Measurements from ENCODE around the gene RBM26. TPM values are rescaled to one million over a fixed set of nuclear protein-coding genes. Genes with fewer than 3 reads are reported as not detected.

RBM26 gene
- total and polyA plus RNA-seq, 2 of the 4 experiments (the other 2 are of a cell fraction), result 17.6 to 18.1 TPM

DNA sequence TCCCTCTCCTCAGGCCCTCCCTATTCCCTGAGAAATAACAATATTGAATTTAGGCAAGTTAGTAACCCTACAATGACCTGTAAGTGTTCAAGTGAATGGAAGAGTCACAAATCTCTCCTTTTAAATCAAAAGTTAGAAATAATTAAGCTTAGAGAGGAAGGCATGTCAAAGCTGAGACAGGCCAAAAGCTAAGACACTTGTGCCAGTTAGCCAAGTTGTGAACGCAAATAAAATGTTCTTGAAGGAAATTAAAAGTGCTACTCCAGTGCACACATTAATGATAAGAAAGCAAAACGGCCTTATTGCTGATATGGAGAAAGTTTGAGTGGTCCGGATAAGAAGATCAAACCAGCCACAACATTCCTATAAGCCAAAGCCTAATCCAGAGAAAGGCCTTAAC lies 120.9 kb downstream of the RBM26 start (continued):
- TF ChIP-seq RAD21 (IDR thresholded peaks at IDR 0.05; ENCODE audit: low read length) (no peak), MAFK (IDR thresholded peaks at IDR 0.05; ENCODE audit: low read depth, low read length) (no peak), BHLHE40 (IDR thresholded peaks at IDR 0.05; ENCODE audit: low read depth, low read length) (no peak)

DNA sequence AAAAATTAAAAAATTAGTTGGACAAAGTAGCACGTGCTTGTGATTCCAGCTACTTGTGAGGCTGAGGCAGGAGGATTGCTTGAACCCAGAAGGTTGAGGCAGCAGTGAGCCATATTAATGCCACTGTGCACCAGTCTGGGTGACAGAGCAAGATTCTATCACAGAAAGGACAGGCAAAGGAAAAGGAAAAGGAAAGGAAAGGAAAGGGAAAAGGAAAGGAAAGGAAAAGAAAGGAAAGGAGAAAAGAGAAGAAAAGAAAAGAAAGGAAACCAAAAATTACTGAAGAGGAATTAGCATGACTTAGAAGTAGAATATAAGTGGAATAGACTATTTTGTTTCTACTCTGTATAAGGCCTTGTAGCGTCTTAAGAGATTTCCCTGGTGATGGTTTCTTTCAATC lies 122.3 kb downstream of the RBM26 start:
- no peak overlapping the region for H3K9ac ChIP-seq (ENCODE audit: low read depth, low read length)
- WGBS, 2 experiments (ENCODE audit: extremely low coverage in 2 of 2, insufficient read length in 1 of 2), result 57% methylated on average over 1 of the region's 2 CpGs; no CpG with 5 or more reads in 1 of the 2 experiments
- H3K14ac ChIP-seq (replicated peaks; ENCODE audit: low read depth, low read length), result no peak overlapping the region
- H3K4me1 ChIP-seq (ENCODE audit: control insufficient read depth, insufficient read depth, low read length), result no peaks in the 10 kb centered on the region
- BruUV-seq (replicated peaks), result no TSS peak
- H3K79me1 ChIP-seq (ENCODE audit: low read depth in 1 of 2, low read length in 2 of 2), result no peaks in the 10 kb centered on the region
- no peak overlapping the region for H3K27ac ChIP-seq (ENCODE audit: insufficient read depth, low read length)
- no peaks in the 10 kb centered on the region for H3K9me1 ChIP-seq (ENCODE audit: insufficient read depth, low read length)
- no peak for TF ChIP-seq MXI1 (IDR thresholded peaks at IDR 0.05; ENCODE audit: borderline replicate concordance, low read depth, low read length)
- TF ChIP-seq SMC3 (IDR thresholded peaks at IDR 0.05; ENCODE audit: low read depth, low read length), result no peak
- no peak overlapping the region for H2AFZ ChIP-seq (replicated peaks; ENCODE audit: low read length, poor library complexity)
- H2BK5ac ChIP-seq (ENCODE audit: low read depth, low read length, poor library complexity, severe bottlenecking), result no peak overlapping the region
- DNase-seq (no peak), ATAC-seq (ENCODE audit: low read depth) (no peak)
- no peak overlapping the region for H3K4ac ChIP-seq (ENCODE audit: low read depth, low read length)
- intact Hi-C loops (cut with micrococcal nuclease) (no loop called here), in situ Hi-C loops (cut with MboI; ENCODE audit: low sequenced_read_pairs) (no loop called here), dilution Hi-C loops (cut with HindIII; ENCODE audit: low sequenced_read_pairs, unreplicated experiment) (no loop called here)
- no peak overlapping the region for H3K4me3 ChIP-seq (ENCODE audit: insufficient read depth, low read depth, low read length)
- no peak overlapping the region for H3K56ac ChIP-seq (ENCODE audit: extremely low read depth, insufficient read depth, low read length)
- H4K5ac ChIP-seq (ENCODE audit: low read depth, low read length), result no peak overlapping the region
- H2BK20ac ChIP-seq (ENCODE audit: low read depth, low read length), result no peak overlapping the region
- H3K18ac ChIP-seq (ENCODE audit: low read depth, low read length), result no peak overlapping the region
- no peaks in the 10 kb centered on the region for H4K20me1 ChIP-seq (ENCODE audit: insufficient read depth, low read length)
- H3K36me3 ChIP-seq (ENCODE audit: control insufficient read depth, insufficient read depth, low read length), result no peaks in the 10 kb centered on the region
- H3K27me3 ChIP-seq (ENCODE audit: control insufficient read depth, insufficient read depth, low read length), result peaks cover 6% of the 10 kb centered on the region; the same call in 1 of the 2 replicates
- no peaks in the 10 kb centered on the region for H3K9me3 ChIP-seq (ENCODE audit: control insufficient read depth, insufficient read depth, low read length)
- no peak overlapping the region for H2AK9ac ChIP-seq (replicated peaks; ENCODE audit: low read depth, low read length, poor library complexity)
- H3K23ac ChIP-seq (ENCODE audit: low read depth, low read length), result no peak overlapping the region
- no peak overlapping the region for H3K4me2 ChIP-seq (ENCODE audit: low read depth, low read length)
- ChIA-PET CTCF (no interaction called here), POLR2A (ENCODE audit: unreplicated experiment) (no interaction called here)
- H2AK5ac ChIP-seq (ENCODE audit: low read depth, low read length), result no peak overlapping the region
- no peak overlapping the region for H2BK15ac ChIP-seq (ENCODE audit: low read depth, low read length)
- H2BK120ac ChIP-seq (ENCODE audit: low read depth, low read length), result no peak overlapping the region
- H4K8ac ChIP-seq (ENCODE audit: low read depth in 2 of 2, low read length in 2 of 2), result no peak overlapping the region
- no peak overlapping the region for H4K91ac ChIP-seq (ENCODE audit: insufficient read depth, low read depth, low read length)

Data from IMR-90 (cell line).